GM08714 (cell line): ENCODE data around the gene ABCF2.

Experiments
- H3K4me3 ChIP-seq: fragments of 200-500 bp; sonication (Bioruptor generic); 2 replicates; pipeline ENCODE4 v1.5.1; 2014; ENCODE audit warnings: mild to moderate bottlenecking, low read length, inconsistent platforms
- ZNF274 ChIP-seq: IDR thresholded peaks from 2 replicates; pipeline ENCODE4 v1.6.1; 2012; ENCODE audit warnings: mild to moderate bottlenecking, low read depth, low read length

The ABCF2 gene

DNA sequence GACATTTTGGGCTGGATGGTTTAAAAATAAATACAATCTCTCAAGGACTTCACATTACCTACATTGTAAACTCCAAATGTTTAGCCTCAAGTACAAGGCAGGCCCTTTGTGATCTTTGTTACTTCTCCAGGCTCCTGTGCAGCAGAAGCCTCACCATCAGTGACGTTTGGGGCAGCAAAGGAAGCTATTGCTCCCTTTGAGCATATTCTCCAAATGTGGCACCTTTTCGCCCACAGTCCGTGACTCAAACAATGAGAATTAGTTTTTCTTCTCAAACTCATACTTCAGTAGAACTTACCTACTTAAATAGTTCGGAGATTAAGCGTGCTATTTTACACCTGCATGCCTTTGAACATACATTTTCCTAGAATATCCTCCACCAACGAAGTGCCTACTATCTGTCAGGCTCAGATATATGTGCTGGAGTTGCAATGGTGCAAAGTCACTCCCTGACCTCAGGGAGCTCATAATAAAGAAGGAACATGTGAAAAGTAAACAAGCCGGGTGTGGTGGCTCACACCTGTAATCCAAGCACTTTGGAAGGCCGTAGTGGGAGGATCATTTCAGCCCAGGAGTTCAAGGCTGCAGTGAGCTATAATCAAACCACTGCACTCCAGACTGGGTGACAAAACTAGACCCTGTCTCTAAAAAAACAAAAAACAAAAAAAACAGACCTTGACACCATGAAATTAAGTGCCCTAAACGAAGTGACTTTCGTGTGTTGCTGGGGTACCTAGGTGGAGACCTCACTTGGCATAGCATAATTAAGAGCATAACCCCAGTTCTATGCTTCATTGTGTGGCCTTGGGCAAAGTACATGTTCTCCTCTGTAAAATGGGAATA, 1.2 kb upstream of the ABCF2 start:
- peak overlapping the region; percentile 73 for H3K4me3 ChIP-seq
- TF ChIP-seq ZNF274, result no peak

DNA sequence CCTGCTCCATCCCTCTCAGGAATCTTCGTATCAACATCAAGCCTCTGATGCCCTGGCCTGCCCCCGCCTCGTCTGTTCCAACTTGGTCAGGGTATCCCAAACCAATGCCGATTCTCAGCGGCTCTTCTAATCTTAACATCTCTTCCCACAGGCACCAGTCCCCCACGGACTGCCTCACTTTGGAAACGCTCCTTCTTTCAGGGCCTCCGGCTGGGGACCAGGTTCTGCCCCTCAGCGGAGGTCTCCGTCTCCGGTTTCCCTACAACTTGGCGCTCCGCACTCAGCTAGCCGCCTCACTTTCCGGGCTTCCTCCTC, 488 bp downstream of the ABCF2 start:
- peak overlapping the region; percentile 82 for H3K4me3 ChIP-seq
- TF ChIP-seq ZNF274, result no peak

DNA sequence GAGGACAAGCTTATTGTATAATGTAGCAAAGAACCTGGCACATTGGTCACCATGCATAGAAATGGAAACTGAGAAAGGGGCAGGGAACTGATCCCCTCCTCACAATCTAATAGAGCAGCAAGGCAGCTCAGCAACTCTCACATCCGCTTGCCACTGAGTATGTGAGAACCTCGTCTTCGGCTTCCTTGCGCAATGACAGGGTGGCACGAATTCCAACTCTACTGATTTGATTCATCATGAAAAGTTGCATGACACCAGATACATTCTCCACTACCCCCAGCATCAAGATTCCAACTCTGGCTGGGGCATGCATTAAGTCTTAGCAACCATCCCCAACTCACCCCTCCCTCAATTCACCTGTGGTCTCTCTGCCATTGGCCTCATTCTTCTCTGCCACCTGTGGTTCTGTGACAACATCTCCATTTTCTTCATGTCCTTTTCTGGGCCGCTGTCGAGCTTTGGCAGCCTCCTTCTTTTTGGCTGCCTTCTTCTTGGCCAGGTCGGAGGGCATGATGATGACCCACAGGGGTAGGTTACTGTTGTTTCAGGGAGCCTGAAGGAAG, 976 bp downstream of the ABCF2 start:
- H3K4me3 ChIP-seq, result peak overlapping the region; percentile 82
- no peak for TF ChIP-seq ZNF274

DNA sequence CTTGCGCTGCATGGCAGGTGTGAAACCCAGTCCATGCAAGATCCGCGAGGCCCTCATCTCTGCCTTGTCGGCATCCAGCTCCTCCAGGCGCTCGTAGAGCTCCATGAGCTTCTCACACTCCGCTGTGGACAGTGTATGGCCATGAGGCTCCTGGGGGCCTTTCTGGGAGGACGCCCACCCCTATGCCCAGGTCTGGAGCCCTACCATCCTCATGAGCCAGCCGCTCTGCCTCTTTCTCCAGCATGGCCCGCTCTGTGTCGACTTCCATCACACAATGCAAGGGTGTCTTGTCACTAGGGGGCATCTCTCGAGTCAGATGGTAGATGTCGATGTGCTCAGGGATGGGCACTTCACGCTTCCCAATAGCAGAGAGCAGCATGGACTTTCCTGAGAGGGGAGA, 3.3 kb downstream of the ABCF2 start:
- no peak overlapping the region for H3K4me3 ChIP-seq
- TF ChIP-seq ZNF274, result no peak

DNA sequence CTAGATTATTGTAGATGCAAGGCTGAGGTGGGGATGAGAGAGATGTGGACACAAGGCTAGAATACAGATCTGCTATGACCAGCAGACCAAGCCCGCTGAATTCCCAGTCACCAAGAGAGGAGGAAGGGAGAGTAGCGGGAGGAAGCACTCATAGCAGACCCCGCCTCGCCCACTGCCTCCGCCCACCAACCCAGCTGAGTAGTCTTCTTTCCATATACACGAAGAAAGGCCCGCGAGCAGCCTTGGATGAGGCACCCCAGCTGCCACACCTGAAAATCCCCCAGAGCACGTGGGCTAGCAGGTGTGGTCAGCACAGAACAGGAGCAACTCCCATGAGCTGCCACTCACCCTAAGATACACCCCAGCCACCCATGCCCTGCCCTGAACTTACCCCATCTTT, 8.8 kb downstream of the ABCF2 start:
- H3K4me3 ChIP-seq, result no peak overlapping the region
- TF ChIP-seq ZNF274, result no peak

DNA sequence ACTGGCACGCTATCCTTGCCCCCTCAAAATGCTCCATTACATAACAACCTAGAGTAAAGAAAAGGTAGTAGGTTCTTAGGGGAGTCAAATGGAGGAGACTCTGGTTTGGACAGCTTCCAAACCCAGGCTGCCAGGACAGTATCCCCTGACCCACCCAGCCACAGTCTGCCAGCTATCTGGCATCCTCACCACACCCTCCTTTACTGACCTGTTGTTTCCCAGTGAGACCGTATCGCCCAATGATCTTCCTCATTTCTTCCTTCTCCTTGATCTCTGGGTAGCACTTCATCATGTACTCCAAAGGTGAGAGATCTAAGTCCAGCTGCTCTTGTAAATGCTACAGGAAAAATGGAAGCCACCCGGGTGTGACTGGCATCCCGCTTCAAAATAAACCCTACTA, 11.6 kb downstream of the ABCF2 start:
- H3K4me3 ChIP-seq, result no peak overlapping the region
- TF ChIP-seq ZNF274, result no peak

DNA sequence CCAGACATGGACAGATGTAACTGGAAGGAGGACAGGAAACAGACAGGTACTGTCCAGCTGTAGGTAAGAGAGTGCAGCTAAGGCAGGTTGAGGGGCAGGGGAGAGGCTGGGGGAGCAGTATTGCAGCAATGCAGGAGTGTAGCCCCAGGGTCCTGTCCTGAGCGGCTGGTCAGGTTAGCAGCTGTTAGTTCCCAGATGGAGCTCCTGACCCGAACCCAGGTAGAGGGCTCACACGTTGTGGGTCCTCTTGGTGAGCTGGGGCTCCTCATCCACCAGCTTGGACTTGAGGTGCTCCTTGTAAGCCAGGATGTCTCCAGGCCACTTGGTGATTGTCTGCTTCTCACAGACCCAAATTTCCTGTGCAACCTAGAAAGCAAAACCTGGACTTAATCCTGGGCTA, 13.2 kb downstream of the ABCF2 start:
- no peak overlapping the region for H3K4me3 ChIP-seq
- no peak for TF ChIP-seq ZNF274

DNA sequence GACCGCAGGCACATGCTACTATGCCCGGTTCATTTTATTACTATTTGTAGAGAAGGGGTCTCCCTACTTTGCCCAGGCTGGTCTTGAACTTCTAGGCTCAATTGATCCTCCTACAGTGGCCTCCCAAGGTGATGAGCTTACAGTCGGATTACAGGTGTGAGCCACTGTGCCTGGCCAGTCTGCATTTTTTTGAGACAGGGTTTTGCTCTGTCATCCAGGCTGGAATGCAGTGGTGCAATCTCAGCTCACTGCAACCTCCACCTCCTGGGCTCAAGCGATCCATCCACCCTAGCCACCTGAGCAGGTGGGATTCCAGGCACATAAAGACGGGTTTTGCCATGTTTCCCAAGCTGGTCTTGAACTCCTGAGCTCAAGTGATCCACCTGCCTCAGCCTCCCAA, 14.4 kb downstream of the ABCF2 start:
- no peak for TF ChIP-seq ZNF274
- no peak overlapping the region for H3K4me3 ChIP-seq

DNA sequence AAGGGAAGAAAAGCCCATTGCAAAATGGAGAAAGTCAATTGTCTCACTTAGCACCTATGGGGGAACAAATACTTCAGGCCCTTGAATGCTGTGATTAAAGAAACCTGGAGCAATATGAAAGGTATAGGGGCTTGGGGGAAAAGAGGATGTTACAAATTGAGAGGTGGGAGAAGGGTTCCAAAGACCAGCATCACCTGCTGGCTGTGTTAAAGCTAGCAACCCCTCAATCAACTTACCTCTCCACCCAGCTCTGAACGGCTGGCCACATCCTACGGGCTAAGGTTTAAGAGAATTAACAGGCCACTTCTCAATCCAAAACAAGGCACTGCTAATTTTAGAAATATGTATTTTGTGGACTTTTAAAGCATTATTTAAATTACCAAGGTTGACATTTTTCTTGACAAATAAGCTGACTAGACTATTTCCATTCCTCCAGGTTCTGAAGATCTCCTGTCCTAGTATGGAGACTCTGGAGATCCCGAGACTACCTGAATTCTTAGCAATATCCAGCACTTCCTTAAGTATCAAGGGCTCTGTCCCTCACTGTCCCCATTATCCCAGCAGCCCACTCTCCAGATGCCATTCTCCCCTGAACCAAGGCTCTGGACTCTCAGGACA, 15.7 kb downstream of the ABCF2 start:
- H3K4me3 ChIP-seq, result no peak overlapping the region
- TF ChIP-seq ZNF274, result no peak

DNA sequence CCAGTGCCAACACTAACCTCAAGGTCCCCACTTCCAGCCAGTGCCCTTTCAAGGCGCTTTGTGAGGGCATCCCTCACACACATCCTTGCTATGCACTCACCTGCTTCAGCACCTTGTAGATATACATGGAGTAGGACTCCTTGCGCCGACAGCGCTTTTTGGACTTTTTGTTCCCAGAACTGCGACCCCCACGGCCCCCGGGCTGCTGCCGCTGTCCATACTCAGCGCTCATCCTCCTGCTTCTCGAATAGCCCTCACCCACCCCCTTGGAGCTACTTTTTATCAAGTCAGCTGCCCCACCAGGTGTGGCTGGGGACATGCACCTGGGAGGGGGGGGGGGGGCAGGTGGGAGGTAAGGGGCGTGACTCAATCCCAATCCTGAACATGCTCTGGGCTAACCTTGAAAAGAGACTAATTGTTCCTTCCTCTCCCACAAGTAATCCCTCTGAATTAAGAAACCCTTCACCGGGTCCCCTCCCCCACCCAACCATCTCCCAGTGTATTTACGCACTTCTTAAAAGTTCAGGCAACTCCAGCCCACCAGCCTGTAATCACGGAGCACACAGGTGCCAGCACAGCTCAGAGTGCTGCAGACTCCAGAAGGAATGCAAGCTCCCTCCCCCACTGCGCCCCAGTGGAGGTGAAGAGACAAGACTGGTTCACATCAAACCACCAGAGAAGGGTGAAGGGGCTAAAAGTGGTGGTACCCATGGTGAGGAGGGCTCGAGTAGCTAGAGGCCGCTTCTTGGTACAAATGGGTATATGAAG, 16.7 kb downstream of the ABCF2 start, which contains the start of gene H2BK1:
TSS of gene H2BK1 (minus strand) at position 402 of the 768 bp plus-strand sequence. CDS start at position 232, 170 bp downstream.
- H3K4me3 ChIP-seq, result no peak within 1 kb of the TSS
- TF ChIP-seq ZNF274, result no peak

DNA sequence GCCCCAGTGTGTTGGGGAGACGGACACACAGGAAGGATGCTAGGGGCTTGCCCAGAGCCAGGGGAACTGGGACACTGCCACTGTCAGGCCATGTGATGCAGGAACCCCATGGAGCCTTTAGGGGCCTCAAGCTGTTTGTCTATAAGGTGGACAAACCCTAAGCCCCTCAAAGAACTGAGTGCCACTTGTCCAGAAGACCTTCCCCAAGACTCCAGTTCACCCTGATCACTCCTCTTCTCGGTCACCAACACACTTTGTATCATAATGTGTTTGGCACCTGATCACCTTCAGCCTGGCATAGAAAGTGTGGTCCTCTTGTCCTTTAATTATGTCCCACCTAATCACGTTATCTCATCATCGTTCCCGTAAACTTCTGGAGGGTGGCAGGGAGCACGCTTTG, 17.4 kb downstream of the ABCF2 start:
- no peak for TF ChIP-seq ZNF274
- H3K4me3 ChIP-seq, result no peak overlapping the region

DNA sequence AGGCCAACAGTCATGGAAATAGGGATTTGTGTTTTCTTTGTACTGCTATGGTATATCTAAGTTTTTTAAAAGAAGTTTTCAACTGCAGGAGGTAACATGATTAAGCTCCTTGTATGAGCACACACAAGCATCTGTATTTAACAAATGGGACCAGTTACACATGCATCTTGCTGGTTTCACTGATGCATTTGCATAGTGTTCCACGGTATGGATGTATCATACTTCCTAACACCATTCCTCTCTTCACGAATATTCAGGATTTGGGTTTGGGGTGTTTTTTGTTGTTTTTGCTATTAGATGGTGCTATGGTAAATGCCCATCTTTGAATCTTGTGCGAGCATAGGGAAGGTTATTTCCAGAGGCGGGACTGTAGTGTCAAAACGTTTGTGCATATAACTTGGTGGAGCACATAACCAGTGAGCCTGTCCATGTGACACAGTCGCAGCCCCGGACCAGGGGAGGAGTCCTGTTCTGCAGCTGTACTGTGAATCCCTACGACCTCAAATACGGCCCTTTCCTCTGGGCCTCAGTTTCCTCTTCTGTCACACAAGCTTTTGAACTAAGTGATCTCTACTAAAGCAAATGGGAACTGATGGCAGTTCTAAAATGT, 18.6 kb downstream of the ABCF2 start:
- no peak for TF ChIP-seq ZNF274
- no peak overlapping the region for H3K4me3 ChIP-seq

DNA sequence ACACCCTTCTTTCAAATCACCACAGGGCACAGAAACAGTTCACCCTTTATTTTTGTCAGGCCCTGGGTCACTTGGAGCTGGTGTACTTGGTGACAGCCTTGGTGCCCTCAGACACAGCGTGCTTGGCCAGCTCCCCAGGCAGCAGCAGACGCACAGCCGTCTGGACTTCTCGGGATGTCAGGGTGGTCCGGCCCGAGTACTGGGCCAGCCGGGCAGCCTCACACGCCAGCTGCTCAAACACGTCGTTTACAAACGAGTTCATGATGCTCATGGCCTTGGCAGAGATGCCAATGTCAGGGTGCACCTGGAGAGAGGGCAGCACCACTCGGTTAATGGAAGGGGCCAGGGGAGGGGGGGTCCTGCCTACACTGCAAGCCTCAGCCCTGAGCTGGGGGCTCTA, 19.2 kb downstream of the ABCF2 start:
- H3K4me3 ChIP-seq, result no peak overlapping the region
- no peak for TF ChIP-seq ZNF274

DNA sequence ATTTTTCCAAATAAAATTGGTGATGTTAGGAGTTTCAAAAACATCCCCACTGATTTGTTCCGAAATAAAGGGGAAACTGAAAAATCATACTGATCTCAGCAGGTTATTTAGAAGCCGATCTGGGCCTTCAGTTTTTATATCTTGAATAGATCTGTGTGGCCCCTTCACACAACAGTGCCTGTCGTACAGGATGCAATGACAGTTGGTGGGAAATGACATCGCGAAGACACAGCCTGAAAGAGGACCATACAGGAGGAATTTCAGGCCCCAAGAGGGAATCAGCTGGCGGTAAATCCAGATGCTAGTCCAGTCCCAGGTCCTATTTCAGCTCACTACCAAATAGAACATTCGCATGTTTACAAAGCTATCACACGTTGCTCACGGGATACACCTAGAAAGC, 19.7 kb downstream of the ABCF2 start:
- TF ChIP-seq ZNF274, result no peak
- no peak overlapping the region for H3K4me3 ChIP-seq
